Omental fat pad (tissue), 4 donors: ENCODE measurements around the gene AKAP13. TPM values are rescaled to one million over a fixed set of nuclear protein-coding genes. Genes with fewer than 3 reads are reported as not detected.

ENCODE experiments used
- ATAC-seq: fragments of 150-250 bp; one replicate; pipeline ENCODE4 v1.9.1; 2016; ENCODE audit warnings: mild to moderate bottlenecking, moderate library complexity; ENCODE audit not compliant: low FRiP score
- DNase-seq: peaks from one replicate; pipeline ENCODE4 v3.0.0-alpha.2; 2019; ENCODE audit warnings: low spot score
- total RNA-seq, 4 donors: library from RNA; depleted of rRNA; stranded (reverse); fragments of >200 nt; gene quantifications; one replicate each; pipeline ENCODE4 v1.1.0, GENCODE V29; 2016
- TF ChIP-seq, protein P1 (sequence below), 3 donors: fragments of 450-650 bp; IDR thresholded peaks; one replicate each; pipeline ENCODE4 v1.5.1; 2016 to 2017; ENCODE audit warnings: antibody characterized with exemption in 3 of 3, mild to moderate bottlenecking in 3 of 3, moderate library complexity in 2 of 3

AKAP13 gene
- total RNA-seq, 4 donors from 2014 or later = 162 to 301 (median 216) TPM

DNA sequence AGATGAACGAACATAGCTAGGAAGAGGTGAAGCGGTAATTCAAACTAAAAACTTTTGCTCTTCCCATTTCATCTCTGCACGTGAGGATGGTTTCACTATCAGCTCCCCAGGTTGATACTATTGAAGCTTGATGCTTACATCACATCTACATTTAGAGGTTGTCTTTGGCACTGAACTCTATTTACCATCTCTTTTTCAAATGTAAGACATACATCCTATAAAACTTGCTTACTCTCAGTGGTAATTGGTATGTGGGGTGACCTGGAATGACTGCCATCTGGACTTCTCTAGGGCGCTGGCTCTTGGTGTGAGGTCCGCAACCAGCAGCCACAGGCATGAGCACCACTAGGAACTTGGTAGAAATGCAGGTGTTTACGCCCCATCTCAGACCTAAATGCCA, 118.1 kb downstream of the AKAP13 start:
- DNase-seq (no peak), ATAC-seq (no peak)
- TF ChIP-seq, protein P1, sequence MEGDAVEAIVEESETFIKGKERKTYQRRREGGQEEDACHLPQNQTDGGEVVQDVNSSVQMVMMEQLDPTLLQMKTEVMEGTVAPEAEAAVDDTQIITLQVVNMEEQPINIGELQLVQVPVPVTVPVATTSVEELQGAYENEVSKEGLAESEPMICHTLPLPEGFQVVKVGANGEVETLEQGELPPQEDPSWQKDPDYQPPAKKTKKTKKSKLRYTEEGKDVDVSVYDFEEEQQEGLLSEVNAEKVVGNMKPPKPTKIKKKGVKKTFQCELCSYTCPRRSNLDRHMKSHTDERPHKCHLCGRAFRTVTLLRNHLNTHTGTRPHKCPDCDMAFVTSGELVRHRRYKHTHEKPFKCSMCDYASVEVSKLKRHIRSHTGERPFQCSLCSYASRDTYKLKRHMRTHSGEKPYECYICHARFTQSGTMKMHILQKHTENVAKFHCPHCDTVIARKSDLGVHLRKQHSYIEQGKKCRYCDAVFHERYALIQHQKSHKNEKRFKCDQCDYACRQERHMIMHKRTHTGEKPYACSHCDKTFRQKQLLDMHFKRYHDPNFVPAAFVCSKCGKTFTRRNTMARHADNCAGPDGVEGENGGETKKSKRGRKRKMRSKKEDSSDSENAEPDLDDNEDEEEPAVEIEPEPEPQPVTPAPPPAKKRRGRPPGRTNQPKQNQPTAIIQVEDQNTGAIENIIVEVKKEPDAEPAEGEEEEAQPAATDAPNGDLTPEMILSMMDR (IDR thresholded peaks at IDR 0.05) = no peak

DNA sequence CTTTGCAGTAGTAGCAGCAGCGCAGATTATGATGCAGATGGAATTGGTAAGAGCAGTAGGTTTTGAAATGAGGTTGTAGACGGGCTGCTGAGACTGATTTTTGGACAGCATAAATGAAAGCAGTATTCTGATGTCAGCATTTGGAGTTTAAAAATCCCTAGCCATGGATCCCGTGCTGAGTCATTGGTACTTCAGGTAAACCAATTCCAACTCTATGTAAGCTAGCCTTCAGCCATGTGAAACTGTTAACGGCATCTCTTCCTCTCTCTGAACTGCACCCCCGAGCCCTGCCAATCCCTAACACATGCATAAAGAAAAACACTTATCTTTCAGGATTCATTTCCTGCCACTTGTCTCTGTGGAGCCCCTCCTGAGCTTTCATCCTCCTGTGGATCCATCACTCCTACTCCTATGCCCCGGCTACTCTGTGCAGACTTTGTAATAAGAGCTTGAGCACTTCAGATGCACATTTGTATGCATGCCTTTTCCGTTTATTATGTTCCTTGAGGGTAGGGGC, 119.0 kb downstream of the AKAP13 start:
- TF ChIP-seq, protein P1 (IDR thresholded peaks at IDR 0.05) = no peak
- no peak for DNase-seq
- no peak for ATAC-seq

- TF ChIP-seq, protein P1 (IDR thresholded peaks at IDR 0.05) = no peak
- DNase-seq = no peak
- no peak for ATAC-seq
Measured at GRCh38 chr15:85500060-85500708, 119.8 kb downstream of the AKAP13 start.

- ATAC-seq (no peak), DNase-seq (no peak)
- TF ChIP-seq, protein P1 (IDR thresholded peaks at IDR 0.05) = no peak
Measured at GRCh38 chr15:85500729-85501128, 120.3 kb downstream of the AKAP13 start.

- ATAC-seq (no peak), DNase-seq (no peak)
- TF ChIP-seq, protein P1 (IDR thresholded peaks at IDR 0.05) = no peak
Measured at GRCh38 chr15:85501574-85501973, 121.2 kb downstream of the AKAP13 start.

DNA sequence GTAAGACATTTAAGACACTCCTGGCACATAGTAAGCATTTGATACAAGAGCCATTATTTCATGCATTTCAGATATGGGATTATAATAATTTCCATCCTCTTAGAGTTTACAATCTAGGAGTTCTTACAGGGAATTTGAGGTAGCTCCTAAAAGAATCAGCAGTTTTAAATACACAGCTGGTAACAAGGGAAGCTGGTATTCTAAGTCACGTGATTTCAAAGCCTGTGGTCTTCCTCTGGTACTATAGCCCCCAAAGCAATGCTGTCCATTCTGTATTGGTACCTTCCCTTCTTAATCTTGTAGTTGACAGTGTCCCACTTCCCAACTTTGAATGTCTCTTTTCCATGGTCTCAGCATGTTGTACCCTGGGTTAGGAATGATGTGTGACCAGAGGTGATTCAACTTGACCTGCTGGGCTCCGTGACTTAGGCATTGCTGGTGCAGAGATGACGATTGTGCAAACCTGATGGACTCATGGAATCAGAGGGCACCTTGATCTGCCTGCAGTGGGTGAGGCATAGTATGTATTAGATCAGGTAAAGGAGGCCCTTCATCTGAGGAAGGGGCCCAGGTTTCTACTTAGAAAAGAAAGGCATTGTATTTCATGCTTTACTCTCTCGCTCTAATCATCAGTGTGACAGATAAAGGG, 122.9 kb downstream of the AKAP13 start:
- DNase-seq = no peak
- no peak for ATAC-seq
- TF ChIP-seq, protein P1 (IDR thresholded peaks at IDR 0.05) = no peak
